Muscle layer of duodenum (tissue), 2 donors: ENCODE measurements around the gene KRTAP10-2.
"Not testable (repeated sequence)": the region's sequence is repeated elsewhere in the genome, so short reads cannot be mapped to it uniquely, and the experiment has no call there.

Experiments
- H3K27ac ChIP-seq: one replicate; pipeline ENCODE4 v1.7.0; 2013; ENCODE audit warnings: mild to moderate bottlenecking, low read length
- H3K27me3 ChIP-seq: one replicate; pipeline ENCODE4 v1.7.0; 2013; ENCODE audit warnings: low read depth, mild to moderate bottlenecking, control low read depth, low read length
- H3K36me3 ChIP-seq, 2 donors: one replicate each; pipeline ENCODE4 v1.7.0; 2013; ENCODE audit warnings: low read length in 2 of 2, control low read depth in 1 of 2, mild to moderate bottlenecking in 1 of 2; ENCODE audit not compliant: insufficient read depth in 2 of 2, control insufficient read depth in 1 of 2
- H3K4me1 ChIP-seq, 2 donors: one replicate each; pipeline ENCODE4 v1.7.0; 2013; ENCODE audit warnings: low read length in 2 of 2, mild to moderate bottlenecking in 2 of 2, control low read depth in 1 of 2, moderate library complexity in 1 of 2; ENCODE audit not compliant: insufficient read depth in 2 of 2, control insufficient read depth in 1 of 2
- H3K4me3 ChIP-seq, 2 donors: one replicate each; pipeline ENCODE4 v1.7.0; 2013; ENCODE audit warnings: low read length in 2 of 2, low read depth in 1 of 2, mild to moderate bottlenecking in 1 of 2
- H3K9me3 ChIP-seq, 2 donors: one replicate each; pipeline ENCODE4 v1.7.0; 2013; ENCODE audit warnings: low read length in 2 of 2, control low read depth in 1 of 2, mild to moderate bottlenecking in 1 of 2; ENCODE audit not compliant: control insufficient read depth in 1 of 2
- donor health status: healthy.

The KRTAP10-2 gene, protein sequence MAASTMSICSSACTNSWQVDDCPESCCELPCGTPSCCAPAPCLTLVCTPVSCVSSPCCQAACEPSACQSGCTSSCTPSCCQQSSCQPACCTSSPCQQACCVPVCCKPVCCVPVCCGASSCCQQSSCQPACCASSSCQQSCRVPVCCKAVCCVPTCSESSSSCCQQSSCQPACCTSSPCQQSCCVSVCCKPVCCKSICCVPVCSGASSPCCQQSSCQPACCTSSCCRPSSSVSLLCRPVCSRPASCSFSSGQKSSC

DNA sequence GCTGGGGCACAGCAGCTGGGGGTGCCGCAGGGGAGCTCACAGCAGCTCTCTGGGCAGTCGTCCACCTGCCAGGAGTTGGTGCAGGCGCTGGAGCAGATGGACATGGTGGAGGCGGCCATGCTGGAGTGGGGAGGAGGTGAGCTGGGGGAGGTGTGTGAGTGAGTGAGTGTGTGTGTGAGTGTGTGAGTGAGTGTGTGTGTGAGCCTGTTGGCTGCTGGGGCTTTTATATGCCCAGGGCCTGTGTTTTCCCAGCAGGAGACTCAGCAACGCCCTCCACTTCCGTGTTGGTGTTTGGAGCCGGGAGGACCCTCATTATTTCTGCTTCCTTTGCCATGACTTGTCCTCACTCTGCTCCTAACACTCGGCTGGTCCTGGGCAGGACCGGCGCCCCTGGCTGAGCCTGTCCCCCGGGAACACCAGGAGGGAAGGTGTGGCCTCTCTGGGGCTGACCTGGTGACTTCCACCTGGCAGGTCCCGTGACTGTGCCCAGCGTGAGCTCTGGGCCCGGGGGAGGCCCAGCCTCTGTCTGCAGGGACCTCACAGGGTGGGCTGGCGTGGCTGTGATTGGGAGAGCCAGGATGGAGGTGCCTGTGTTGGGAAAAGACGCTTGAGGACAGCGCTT is at the start of gene KRTAP10-2:
KRTAP10-2 (minus strand) TSS at position 166 of the 622 bp plus-strand sequence; CDS start at position 119, 47 bp downstream.
- H3K27ac ChIP-seq: no peak within 1 kb of the TSS
- no peaks in the 10 kb centered on the region for H3K27me3 ChIP-seq
- peaks cover 3 to 9% of the 10 kb centered on the region in 2 donors for H3K9me3 ChIP-seq
- no peaks in the 10 kb centered on the region for H3K36me3 ChIP-seq
- H3K4me3 ChIP-seq: no peak within 1 kb of the TSS
- peaks cover 4 to 7% of the 10 kb centered on the region in 2 donors for H3K4me1 ChIP-seq

DNA sequence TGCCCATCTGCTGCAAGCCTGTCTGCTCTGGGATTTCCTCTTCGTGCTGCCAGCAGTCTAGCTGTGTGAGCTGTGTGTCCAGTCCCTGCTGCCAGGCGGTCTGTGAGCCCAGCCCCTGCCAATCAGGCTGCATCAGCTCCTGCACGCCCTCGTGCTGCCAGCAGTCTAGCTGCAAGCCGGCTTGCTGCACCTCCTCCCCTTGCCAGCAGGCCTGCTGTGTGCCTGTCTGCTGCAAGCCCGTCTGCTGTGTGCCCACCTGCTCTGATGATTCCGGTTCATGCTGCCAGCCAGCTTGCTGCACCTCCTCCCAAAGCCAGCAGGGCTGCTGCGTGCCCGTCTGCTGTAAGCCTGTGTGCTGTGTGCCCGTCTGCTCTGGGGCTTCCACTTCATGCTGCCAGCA is 49.8 kb upstream of the KRTAP10-2 start:
- H3K4me1 ChIP-seq, H3K36me3 ChIP-seq: not testable (repeated sequence)

DNA sequence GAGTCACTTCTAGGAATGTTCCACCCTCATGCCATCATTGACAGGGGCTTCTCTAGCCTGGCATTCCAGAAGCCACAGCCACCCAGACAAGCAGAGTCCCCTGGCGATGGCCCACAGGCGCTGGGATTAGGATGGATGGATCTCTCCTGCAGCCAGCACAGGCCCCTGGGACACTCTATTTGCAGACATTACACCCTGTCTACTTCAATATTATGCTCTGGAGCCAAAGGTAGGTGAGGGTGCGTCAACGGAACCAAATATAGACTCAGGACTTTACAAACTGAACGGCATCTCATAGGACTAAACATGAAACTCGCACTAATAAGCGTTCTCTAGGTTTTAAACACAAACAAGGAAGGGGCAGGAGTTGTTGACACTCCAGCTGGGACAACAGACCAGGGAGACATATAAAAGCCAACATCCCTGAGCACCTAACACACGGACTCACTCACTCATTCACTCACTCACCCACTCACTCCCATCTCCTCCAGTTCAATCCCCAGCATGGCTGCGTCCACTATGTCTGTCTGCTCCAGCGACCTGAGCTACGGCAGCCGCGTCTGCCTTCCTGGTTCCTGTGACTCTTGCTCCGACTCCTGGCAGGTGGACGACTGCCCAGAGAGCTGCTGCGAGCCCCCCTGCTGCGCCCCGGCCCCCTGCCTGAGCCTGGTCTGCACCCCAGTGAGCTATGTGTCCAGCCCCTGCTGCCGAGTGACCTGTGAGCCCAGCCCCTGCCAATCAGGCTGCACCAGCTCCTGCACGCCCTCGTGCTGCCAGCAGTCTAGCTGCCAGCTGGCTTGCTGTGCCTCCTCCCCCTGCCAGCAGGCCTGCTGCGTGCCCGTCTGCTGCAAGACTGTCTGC is 49.0 kb upstream of the KRTAP10-2 start, which contains the start of gene KRTAP10-7:
KRTAP10-7 (plus strand) TSS at position 480 of the 861 bp plus-strand sequence; CDS start at position 505, 25 bp downstream.
- H3K36me3 ChIP-seq, H3K27me3 ChIP-seq, H3K4me1 ChIP-seq, H3K27ac ChIP-seq, H3K4me3 ChIP-seq, H3K9me3 ChIP-seq: not testable (repeated sequence)

More for the DNA sequence above, 49.8 kb upstream of the KRTAP10-2 start:
- H3K4me3 ChIP-seq, H3K27ac ChIP-seq, H3K27me3 ChIP-seq, H3K9me3 ChIP-seq: not testable (repeated sequence)

DNA sequence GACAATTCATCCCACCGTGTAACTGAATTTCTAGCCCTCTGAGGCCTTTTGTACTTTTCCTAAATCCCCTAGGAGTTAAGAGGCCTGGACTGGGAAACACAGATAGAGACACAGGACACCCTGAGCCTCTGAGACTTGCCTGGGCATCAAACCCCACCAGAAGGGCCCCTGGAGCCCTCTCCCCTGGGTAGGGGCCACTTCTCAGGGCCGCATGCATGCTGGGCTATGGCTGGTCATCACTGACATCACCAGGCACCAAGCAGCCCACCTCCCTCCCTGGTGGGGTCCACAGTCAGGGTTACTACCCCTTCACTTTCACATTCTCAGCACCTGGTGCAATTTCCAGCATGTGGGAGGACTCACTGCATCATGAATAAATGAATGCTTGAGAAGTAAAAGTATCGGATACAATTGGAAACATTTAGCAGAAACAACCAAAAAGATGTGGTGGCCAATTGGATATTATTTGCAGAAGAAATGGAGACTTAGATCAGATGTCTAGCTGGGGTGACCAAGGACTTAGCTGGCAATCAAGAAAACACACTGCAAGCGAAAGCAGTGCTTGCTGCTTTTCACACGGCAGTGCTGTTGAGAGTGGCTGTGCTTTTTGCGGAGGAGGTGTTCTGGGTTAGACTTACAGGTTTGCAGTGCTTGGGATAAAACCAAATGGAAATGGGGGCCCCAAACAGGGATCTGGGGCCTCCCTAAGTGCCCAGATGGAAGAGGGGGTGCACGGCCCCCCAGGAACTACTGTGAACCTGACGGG is 48.1 kb upstream of the KRTAP10-2 start:
- Histone ChIP-seq H3K27me3 (no peaks in the 10 kb centered on the region), H3K4me3 (no peak overlapping the region), H3K9me3 (peaks cover 0 to 7% of the 10 kb centered on the region in 2 donors), H3K4me1 (no peaks in the 10 kb centered on the region), H3K27ac (no peak overlapping the region), H3K36me3 (no peaks in the 10 kb centered on the region)

DNA sequence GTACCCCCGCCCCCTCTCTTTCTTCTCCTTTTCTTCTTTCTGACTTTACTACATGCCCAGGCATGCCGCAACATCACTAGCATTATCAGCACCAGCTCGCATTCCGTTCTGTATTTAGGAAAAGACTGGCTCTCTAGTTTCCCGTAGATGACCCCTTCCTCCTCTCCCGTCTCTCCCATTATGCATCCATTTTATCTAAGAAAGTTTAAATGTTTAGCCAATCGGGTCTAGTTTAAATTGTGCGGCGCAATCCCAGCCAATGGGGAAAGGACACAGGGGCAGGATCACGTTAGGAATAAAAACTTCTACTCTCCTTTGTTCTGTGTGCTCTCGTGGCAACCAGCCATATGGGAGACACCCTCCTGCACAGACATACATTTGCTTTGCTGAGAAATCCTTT is 46.8 kb upstream of the KRTAP10-2 start:
- H3K4me3 ChIP-seq: no peak overlapping the region
- H3K27ac ChIP-seq: no peak overlapping the region
- H3K36me3 ChIP-seq: no peaks in the 10 kb centered on the region
- no peaks in the 10 kb centered on the region for H3K27me3 ChIP-seq
- no peaks in the 10 kb centered on the region for H3K4me1 ChIP-seq
- peaks cover 0 to 2% of the 10 kb centered on the region in 2 donors for H3K9me3 ChIP-seq

DNA sequence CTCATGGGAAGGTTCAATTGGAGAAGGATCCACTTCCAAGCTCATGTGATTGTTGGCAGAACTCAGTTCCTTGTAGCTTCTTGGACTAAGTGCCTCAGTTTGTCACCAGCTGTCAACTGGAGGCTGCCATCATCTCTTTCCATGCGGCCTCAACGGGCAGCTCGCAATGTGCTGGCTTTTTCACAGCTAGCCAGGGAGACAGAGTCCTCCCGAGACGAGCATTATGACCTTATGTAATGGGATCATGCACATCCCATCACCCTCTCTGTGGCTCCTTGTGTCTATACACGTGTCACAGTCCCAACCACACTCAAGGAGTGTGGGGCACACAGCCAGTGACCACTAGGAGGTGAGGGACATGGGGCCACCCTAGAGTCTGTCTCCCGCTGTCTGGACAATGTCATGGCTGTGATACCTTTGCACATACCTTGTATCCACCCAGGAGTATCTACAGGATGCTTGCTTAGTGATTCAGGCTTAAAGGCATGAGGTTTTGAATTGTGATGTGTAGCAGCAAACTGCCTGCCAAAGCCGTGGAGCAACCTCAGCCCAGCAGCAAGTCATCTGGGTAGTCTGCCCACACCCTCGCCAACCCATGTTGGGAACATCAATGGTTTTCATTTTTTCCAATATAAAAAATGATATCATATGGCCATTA is 44.9 kb upstream of the KRTAP10-2 start:
- Histone ChIP-seq H3K27ac (no peak overlapping the region), H3K27me3 (no peaks in the 10 kb centered on the region), H3K9me3 (peaks cover 0 to 2% of the 10 kb centered on the region in 2 donors)

DNA sequence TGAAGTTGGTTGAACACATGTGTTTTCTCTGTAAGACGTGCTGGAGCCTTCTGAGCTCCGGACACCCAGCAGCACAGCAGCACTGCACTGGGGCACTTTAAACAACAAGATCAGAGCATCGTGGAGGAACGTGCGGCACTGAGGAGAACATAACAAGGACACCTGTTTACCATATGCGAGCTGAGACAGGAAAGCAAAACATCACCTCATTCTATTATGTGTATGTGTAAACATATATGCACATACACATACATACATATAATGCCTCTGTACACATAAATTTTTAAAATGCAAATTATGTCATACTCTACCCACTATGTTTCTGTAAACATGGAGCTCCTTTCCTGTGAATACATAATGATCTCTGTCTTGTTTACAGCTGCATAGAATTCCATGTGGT is 44.2 kb upstream of the KRTAP10-2 start:
- H3K9me3 ChIP-seq: peaks cover 0 to 2% of the 10 kb centered on the region in 2 donors
- H3K27ac ChIP-seq: no peak overlapping the region
- no peaks in the 10 kb centered on the region for H3K27me3 ChIP-seq
- H3K4me1 ChIP-seq: no peaks in the 10 kb centered on the region
- no peak overlapping the region for H3K4me3 ChIP-seq
- H3K36me3 ChIP-seq: no peaks in the 10 kb centered on the region

More for the DNA sequence above, 44.9 kb upstream of the KRTAP10-2 start:
- H3K4me1 ChIP-seq: no peaks in the 10 kb centered on the region
- H3K36me3 ChIP-seq: no peaks in the 10 kb centered on the region
- H3K4me3 ChIP-seq: no peak overlapping the region

DNA sequence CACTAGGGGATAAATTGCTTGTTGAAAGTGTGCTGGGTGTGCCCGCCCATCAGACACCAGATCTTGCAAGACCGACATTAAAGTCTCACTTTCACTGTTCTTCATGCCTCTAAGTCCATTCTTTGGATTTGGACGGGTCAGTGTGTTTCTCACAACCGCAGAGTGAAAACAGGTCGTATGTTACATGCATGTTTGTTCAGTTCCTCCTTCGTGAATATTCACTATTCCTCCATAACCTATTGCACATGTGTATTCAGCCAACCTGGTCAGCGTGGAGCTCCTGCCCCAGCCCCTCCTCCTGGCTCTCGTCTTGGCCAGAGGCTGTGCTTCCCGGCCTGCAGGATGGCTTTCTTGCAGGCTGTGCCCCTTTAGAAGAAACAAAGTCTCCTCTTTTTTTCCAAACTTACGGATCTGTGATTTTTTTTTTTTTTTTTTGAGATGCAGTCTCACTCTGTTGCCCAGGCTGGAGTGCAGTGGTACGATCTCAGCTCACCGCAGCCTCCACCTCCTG is 43.2 kb upstream of the KRTAP10-2 start:
- no peak overlapping the region for H3K4me3 ChIP-seq
- no peak overlapping the region for H3K27ac ChIP-seq
- H3K36me3 ChIP-seq: no peaks in the 10 kb centered on the region
- H3K4me1 ChIP-seq: no peaks in the 10 kb centered on the region
- peaks cover 0 to 2% of the 10 kb centered on the region in 2 donors for H3K9me3 ChIP-seq
- H3K27me3 ChIP-seq: no peaks in the 10 kb centered on the region

DNA sequence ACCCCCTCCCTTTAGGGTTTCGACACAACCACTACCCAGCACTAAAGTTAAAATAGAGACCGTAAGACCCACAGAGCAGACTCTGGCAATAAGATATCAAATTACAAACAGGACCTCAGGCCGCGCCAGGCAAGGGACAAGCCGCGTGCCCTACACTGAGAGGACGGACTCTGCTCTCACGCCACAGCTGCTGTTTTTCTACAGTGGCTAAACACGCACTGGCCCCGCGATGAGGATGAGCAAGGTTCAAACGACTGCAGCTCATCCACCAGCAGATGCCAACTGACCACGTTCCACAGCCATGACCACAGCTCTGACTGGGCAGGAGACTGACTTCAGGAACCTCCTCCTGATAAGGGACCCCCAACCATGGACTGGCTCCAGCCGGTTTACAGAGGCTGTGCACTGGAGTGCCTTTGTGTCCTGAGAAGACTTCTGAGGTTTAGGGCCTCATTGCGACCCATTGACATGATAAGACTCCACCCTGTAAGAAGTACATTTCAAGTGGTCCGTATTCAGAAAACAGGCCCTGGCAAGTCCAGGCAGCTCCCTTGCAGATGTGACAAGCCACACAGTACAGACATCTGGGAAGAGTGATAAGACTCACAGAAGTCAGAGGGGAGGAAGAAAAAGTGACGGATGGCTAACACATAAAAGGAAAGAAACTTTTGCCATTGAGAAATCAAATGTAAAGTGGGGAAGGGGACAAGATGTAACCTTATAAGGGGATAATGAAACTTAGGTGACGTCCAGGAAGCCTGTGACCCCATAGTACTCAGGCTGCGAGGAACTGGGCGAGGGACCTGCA is 42.5 kb upstream of the KRTAP10-2 start:
- no peaks in the 10 kb centered on the region for H3K27me3 ChIP-seq
- H3K4me3 ChIP-seq: no peak overlapping the region
- no peaks in the 10 kb centered on the region for H3K36me3 ChIP-seq
- no peaks in the 10 kb centered on the region for H3K9me3 ChIP-seq
- no peak overlapping the region for H3K27ac ChIP-seq
- H3K4me1 ChIP-seq: no peaks in the 10 kb centered on the region
